Astrocyte (in vitro differentiated cells and primary cell): Measurements from ENCODE around the gene SLC19A1.

Experiments used
- EZH2 ChIP-seq: IDR thresholded peaks from 2 replicates; pipeline ENCODE4 v1.6.1; 2012; ENCODE audit warnings: mild to moderate bottlenecking, low read length, inconsistent platforms; ENCODE audit not compliant: insufficient read depth
- TF ChIP-seq, protein P1 (sequence below): IDR thresholded peaks from 2 replicates; pipeline ENCODE4 v1.5.1; 2011; ENCODE audit warnings: low read depth, mild to moderate bottlenecking, inconsistent platforms, low read length, moderate library complexity; ENCODE audit not compliant: insufficient read depth

DNA sequence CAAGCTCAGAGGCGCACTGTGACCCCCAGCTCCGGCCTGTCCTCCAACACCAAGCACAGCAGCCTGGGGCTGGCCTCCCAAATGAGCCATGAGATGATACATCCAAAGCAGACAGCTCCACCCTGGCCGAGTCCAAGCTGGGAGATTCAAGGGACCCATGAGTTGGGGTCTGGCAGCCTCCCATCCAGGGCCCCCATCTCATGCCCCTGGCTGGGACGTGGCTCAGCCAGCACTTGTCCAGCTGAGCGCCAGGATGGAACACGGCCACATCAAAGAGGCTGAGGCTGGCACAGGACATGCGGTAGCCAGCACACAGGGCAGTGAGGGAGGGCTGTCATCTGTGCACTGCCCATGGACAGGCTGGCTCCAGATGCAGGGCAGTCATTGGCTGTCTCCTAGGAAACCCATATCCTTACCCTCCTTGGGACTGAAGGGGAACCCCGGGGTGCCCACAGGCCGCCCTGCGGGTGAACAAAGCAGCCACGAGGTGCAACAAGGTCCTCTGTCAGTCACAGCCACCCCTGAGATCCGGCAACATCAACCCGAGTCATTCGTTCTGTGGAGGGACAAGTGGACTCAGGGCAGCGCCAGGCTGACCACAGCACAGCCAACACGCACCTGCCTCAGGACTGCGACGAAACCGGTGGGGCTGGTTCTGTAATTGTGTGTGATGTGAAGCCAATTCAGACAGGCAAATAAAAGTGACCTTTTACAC is 29.1 kb downstream of the SLC19A1 start:
- no peak for TF ChIP-seq EZH2
- TF ChIP-seq, protein P1, sequence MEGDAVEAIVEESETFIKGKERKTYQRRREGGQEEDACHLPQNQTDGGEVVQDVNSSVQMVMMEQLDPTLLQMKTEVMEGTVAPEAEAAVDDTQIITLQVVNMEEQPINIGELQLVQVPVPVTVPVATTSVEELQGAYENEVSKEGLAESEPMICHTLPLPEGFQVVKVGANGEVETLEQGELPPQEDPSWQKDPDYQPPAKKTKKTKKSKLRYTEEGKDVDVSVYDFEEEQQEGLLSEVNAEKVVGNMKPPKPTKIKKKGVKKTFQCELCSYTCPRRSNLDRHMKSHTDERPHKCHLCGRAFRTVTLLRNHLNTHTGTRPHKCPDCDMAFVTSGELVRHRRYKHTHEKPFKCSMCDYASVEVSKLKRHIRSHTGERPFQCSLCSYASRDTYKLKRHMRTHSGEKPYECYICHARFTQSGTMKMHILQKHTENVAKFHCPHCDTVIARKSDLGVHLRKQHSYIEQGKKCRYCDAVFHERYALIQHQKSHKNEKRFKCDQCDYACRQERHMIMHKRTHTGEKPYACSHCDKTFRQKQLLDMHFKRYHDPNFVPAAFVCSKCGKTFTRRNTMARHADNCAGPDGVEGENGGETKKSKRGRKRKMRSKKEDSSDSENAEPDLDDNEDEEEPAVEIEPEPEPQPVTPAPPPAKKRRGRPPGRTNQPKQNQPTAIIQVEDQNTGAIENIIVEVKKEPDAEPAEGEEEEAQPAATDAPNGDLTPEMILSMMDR: no peak
